GM12873 (cell line): ENCODE data around the gene ERC1.

Source experiments
- TF ChIP-seq, protein P1 (sequence below): IDR thresholded peaks from 2 replicates; pipeline ENCODE4 v1.5.1; 2012; ENCODE audit warnings: low read depth, mild to moderate bottlenecking, moderate library complexity, low read length, control low read depth; ENCODE audit not compliant: insufficient read depth; ENCODE audit errors: missing control alignments

Gene ERC1

GRCh38 chr12:1338483-1339177 is 347.6 kb downstream of the ERC1 start:
- TF ChIP-seq, protein P1, sequence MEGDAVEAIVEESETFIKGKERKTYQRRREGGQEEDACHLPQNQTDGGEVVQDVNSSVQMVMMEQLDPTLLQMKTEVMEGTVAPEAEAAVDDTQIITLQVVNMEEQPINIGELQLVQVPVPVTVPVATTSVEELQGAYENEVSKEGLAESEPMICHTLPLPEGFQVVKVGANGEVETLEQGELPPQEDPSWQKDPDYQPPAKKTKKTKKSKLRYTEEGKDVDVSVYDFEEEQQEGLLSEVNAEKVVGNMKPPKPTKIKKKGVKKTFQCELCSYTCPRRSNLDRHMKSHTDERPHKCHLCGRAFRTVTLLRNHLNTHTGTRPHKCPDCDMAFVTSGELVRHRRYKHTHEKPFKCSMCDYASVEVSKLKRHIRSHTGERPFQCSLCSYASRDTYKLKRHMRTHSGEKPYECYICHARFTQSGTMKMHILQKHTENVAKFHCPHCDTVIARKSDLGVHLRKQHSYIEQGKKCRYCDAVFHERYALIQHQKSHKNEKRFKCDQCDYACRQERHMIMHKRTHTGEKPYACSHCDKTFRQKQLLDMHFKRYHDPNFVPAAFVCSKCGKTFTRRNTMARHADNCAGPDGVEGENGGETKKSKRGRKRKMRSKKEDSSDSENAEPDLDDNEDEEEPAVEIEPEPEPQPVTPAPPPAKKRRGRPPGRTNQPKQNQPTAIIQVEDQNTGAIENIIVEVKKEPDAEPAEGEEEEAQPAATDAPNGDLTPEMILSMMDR, result no peak

DNA sequence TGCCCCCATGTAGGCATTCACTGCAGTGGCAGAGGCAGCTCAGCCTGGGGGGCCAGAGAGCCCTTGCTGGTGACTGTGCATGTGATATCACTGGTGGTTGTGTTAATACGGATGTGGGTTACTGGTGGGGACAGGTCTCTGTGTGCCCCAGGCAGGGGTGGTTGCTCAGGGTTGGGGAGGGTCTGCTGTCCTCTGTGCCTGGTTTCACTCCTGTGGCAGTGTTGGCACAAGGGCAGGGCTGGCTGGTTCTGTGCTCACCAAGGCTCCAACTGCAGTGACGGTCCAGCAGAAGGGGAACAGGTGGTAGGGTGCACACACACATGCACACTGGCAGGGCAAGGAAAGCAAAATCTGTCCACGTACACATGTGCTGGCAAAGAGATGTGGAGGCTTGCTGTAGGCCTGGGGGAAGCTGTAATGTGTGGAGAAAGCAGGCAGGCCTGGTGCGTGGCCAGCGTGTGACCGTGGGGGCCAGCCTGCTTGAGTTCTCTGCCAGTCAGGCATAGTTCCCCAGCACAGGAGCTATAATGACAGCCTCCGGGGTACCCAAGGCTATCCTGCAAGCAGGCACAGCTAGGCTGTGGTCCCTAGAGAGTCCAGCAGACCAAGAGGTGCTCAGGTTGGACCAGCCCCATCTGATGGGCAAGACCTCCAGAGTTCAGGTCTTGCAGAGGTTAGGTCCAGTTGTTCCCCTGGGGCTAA is 348.7 kb downstream of the ERC1 start:
- TF ChIP-seq, protein P1, result no peak

DNA sequence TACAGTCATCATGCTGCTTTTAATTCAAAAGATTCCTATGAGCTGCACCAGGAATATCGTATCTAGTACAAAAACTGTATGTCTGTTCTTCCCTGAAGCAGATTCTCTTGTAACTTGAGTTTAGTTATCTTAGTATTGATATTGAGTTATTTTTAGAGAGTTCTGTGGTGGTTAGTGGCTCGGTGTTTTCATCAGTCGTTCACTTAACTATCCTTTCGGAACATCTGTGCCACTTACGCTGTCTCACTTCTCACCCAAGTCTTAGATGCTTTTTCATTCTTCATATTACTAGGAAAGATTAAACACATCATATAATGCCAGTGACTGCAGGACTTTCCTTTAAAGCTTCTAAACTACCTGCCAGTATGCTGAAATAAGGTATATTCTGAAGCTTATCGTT is 352.4 kb downstream of the ERC1 start:
- TF ChIP-seq, protein P1, result no peak

DNA sequence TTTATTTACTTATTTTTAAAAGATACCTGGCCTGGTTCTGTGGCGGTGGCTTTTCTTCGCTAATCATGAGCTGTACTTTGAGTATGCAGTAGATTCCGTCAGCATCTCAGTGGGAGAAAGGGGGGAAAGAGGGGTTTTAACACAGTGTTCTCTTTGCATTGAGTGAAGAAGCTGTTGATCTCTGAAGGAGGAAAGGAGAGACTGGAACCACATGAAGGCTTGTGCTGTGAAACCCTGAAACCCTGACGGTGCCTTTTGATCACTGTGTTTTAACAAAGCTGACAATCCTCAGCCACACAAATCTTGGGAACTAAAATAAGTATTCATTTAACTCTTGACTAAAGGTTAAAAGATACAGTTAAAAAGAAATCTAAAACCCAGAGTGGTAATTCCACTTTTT is 353.2 kb downstream of the ERC1 start:
- TF ChIP-seq, protein P1, result no peak

GRCh38 chr12:1346126-1346525 is 355.1 kb downstream of the ERC1 start:
- TF ChIP-seq, protein P1, result no peak

- TF ChIP-seq, protein P1, result no peak
These were observed 356.3 kb downstream of the ERC1 start for GRCh38 chr12:1347294-1347693.

- TF ChIP-seq, protein P1, result no peak
These were observed 357.6 kb downstream of the ERC1 start for GRCh38 chr12:1348606-1349005.
